ENCODE results near the gene KCTD4.

Gene KCTD4

GRCh38 chr13:45200701-45201232 lies at the start of gene KCTD4:
Gene KCTD4, minus strand, starts transcription at chr13:45201045. Its CDS starts 6,478 bp downstream, at chr13:45194567.
- Histone ChIP-seq H3K36me3 (ENCODE audit: control insufficient read depth in 2 of 2, insufficient read depth in 1 of 2, low read length in 2 of 2) (no peaks in the 10 kb centered on the region), H3K27ac (ENCODE audit: extremely low read depth, low read depth, low read length) (no peak within 1 kb of the TSS), H3K4me1 (ENCODE audit: control insufficient read depth, insufficient read depth, low read length) (no peaks in the 10 kb centered on the region), H3K4me3 (ENCODE audit: low read depth, low read length) (no peak within 1 kb of the TSS), H3K9me3 (ENCODE audit: control insufficient read depth, insufficient read depth, low read depth, low read length) (no peaks in the 10 kb centered on the region)
- CTCF ChIA-PET = no interaction called here
- TF ChIP-seq ZNF138 (tag by site-specific recombination; IDR thresholded peaks at IDR 0.05; ENCODE audit: borderline replicate concordance) (no peak), TSHZ1 (tag by site-specific recombination; IDR thresholded peaks at IDR 0.05; ENCODE audit: borderline replicate concordance) (no peak), KLF1 (tag by site-specific recombination; IDR thresholded peaks at IDR 0.05) (no peak), ZNF211 (tag by site-specific recombination; IDR thresholded peaks at IDR 0.05; ENCODE audit: low read depth) (no peak), PBX3 (CRISPR knock-in tag; IDR thresholded peaks at IDR 0.05) (no peak), ZNF274 (IDR thresholded peaks at IDR 0.05; ENCODE audit: low read length) (no peak), ZNF274 (tag by site-specific recombination; IDR thresholded peaks at IDR 0.05; ENCODE audit: borderline replicate concordance) (no peak), HIC1 (tag by site-specific recombination; IDR thresholded peaks at IDR 0.05) (no peak)
- POLR2A ChIA-PET = no interaction called here

- Histone ChIP-seq H3K4me1 (ENCODE audit: control insufficient read depth, insufficient read depth, low read length) (no peaks in the 10 kb centered on the region), H3K4me3 (ENCODE audit: low read depth, low read length) (no peak overlapping the region), H3K9me3 (ENCODE audit: control insufficient read depth, insufficient read depth, low read depth, low read length) (no peaks in the 10 kb centered on the region), H3K36me3 (ENCODE audit: control insufficient read depth in 2 of 2, insufficient read depth in 1 of 2, low read length in 2 of 2) (no peaks in the 10 kb centered on the region), H3K27ac (ENCODE audit: extremely low read depth, low read depth, low read length) (no peak overlapping the region)
- POLR2A ChIA-PET = no interaction called here
- CTCF ChIA-PET = interaction anchor here (0.7 to 1.5 kb wide), 2 partner anchors 60 to 1300 kb away, joined by 3 read pairs; no protein-coding TSS in a partner anchor
- TF ChIP-seq ZNF639 (tag by site-specific recombination; IDR thresholded peaks at IDR 0.05) (no peak), ZNF785 (tag by site-specific recombination; IDR thresholded peaks at IDR 0.05) (no peak), ZNF560 (tag by site-specific recombination; IDR thresholded peaks at IDR 0.05; ENCODE audit: borderline replicate concordance) (no peak), ZFP41 (tag by site-specific recombination; IDR thresholded peaks at IDR 0.05; ENCODE audit: borderline replicate concordance) (no peak), ZNF558 (tag by site-specific recombination; IDR thresholded peaks at IDR 0.05) (no peak), ZNF433 (tag by site-specific recombination; IDR thresholded peaks at IDR 0.05; ENCODE audit: low read depth) (no peak), ZEB2 (tag by site-specific recombination; IDR thresholded peaks at IDR 0.05) (no peak), ZFP69B (tag by site-specific recombination; IDR thresholded peaks at IDR 0.05) (no peak), OVOL3 (tag by site-specific recombination; IDR thresholded peaks at IDR 0.05) (no peak), PRDM10 (tag by site-specific recombination; IDR thresholded peaks at IDR 0.05) (no peak), KLF1 (tag by site-specific recombination; IDR thresholded peaks at IDR 0.05) (no peak), ZSCAN23 (tag by site-specific recombination; IDR thresholded peaks at IDR 0.05) (no peak), ZNF48 (tag by site-specific recombination; IDR thresholded peaks at IDR 0.05) (no peak), ZNF394 (tag by site-specific recombination; IDR thresholded peaks at IDR 0.05; ENCODE audit: borderline replicate concordance) (no peak), ZNF626 (tag by site-specific recombination; IDR thresholded peaks at IDR 0.05) (no peak)
These were observed 48.8 kb upstream of the KCTD4 start for GRCh38 chr13:45249662-45250061.
